ENCODE results near the gene PNMA6E.

PNMA6E gene

GRCh38 chrX:153366119-153366518 is 35.0 kb downstream of the PNMA6E start:
- H3K4me3 ChIP-seq (ENCODE audit: insufficient read depth, low read length, poor library complexity, severe bottlenecking), result no peak overlapping the region
- H3K79me2 ChIP-seq (ENCODE audit: insufficient read depth, low read length), result no peaks in the 10 kb centered on the region
- H3K27ac ChIP-seq (ENCODE audit: low read depth, low read length), result no peak overlapping the region
- no peaks in the 10 kb centered on the region for H3K36me3 ChIP-seq (ENCODE audit: low read length)
- H3K4me2 ChIP-seq (ENCODE audit: low read depth, low read length, poor library complexity, severe bottlenecking), result no peak overlapping the region
- H2AFZ ChIP-seq (ENCODE audit: low read depth, low read length, severe bottlenecking), result no peak overlapping the region
- H3K9me2 ChIP-seq (replicated peaks; ENCODE audit: insufficient read depth, low read length), result no peaks in the 10 kb centered on the region
- H3K9me3 ChIP-seq (ENCODE audit: insufficient read depth, low read length), result no peaks in the 10 kb centered on the region
- H4K20me1 ChIP-seq (ENCODE audit: low read depth, low read length), result no peaks in the 10 kb centered on the region
- no peaks in the 10 kb centered on the region for H3K27me3 ChIP-seq (ENCODE audit: low read length)
- H3K9ac ChIP-seq (ENCODE audit: low read length), result no peak overlapping the region
- TF ChIP-seq EZH2phosphoT487 (conservative IDR thresholded peaks at IDR 0.05; ENCODE audit: low read length), result no peak
- no peak for TF ChIP-seq CTCF (IDR thresholded peaks at IDR 0.05; ENCODE audit: insufficient read depth, low read length, poor library complexity, severe bottlenecking)
- H3F3A ChIP-seq (ENCODE audit: insufficient read depth), result no peaks in the 10 kb centered on the region

GRCh38 chrX:153365670-153366069 is 35.5 kb downstream of the PNMA6E start:
- Histone ChIP-seq H3K4me3 (ENCODE audit: insufficient read depth, low read length, poor library complexity, severe bottlenecking) (no peak overlapping the region), H4K20me1 (ENCODE audit: low read depth, low read length) (no peaks in the 10 kb centered on the region), H2AFZ (ENCODE audit: low read depth, low read length, severe bottlenecking) (no peak overlapping the region), H3K9me3 (ENCODE audit: insufficient read depth, low read length) (no peaks in the 10 kb centered on the region), H3K27me3 (ENCODE audit: low read length) (no peaks in the 10 kb centered on the region), H3K9ac (ENCODE audit: low read length) (no peak overlapping the region), H3K27ac (ENCODE audit: low read depth, low read length) (no peak overlapping the region), H3F3A (ENCODE audit: insufficient read depth) (no peaks in the 10 kb centered on the region), H3K4me2 (ENCODE audit: low read depth, low read length, poor library complexity, severe bottlenecking) (no peak overlapping the region), H3K79me2 (ENCODE audit: insufficient read depth, low read length) (no peaks in the 10 kb centered on the region), H3K36me3 (ENCODE audit: low read length) (no peaks in the 10 kb centered on the region), H3K9me2 (replicated peaks; ENCODE audit: insufficient read depth, low read length) (no peaks in the 10 kb centered on the region)
- no peak for TF ChIP-seq EZH2phosphoT487 (conservative IDR thresholded peaks at IDR 0.05; ENCODE audit: low read length)
- no peak for TF ChIP-seq CTCF (IDR thresholded peaks at IDR 0.05; ENCODE audit: insufficient read depth, low read length, poor library complexity, severe bottlenecking)

GRCh38 chrX:153361781-153362397 is 39.3 kb downstream of the PNMA6E start:
- Histone ChIP-seq H3K9ac (ENCODE audit: low read length) (no peak overlapping the region), H3K27me3 (ENCODE audit: low read length) (no peaks in the 10 kb centered on the region), H3K79me2 (ENCODE audit: insufficient read depth, low read length) (no peaks in the 10 kb centered on the region), H3K4me2 (ENCODE audit: low read depth, low read length, poor library complexity, severe bottlenecking) (no peak overlapping the region), H2AFZ (ENCODE audit: low read depth, low read length, severe bottlenecking) (no peak overlapping the region), H3K27ac (ENCODE audit: low read depth, low read length) (no peak overlapping the region), H3F3A (ENCODE audit: insufficient read depth) (no peaks in the 10 kb centered on the region), H3K36me3 (ENCODE audit: low read length) (no peaks in the 10 kb centered on the region), H3K9me3 (ENCODE audit: insufficient read depth, low read length) (no peaks in the 10 kb centered on the region), H3K9me2 (replicated peaks; ENCODE audit: insufficient read depth, low read length) (no peaks in the 10 kb centered on the region), H3K4me3 (ENCODE audit: insufficient read depth, low read length, poor library complexity, severe bottlenecking) (no peak overlapping the region), H4K20me1 (ENCODE audit: low read depth, low read length) (no peaks in the 10 kb centered on the region)
- TF ChIP-seq EZH2phosphoT487 (conservative IDR thresholded peaks at IDR 0.05; ENCODE audit: low read length) (no peak), CTCF (IDR thresholded peaks at IDR 0.05; ENCODE audit: insufficient read depth, low read length, poor library complexity, severe bottlenecking) (no peak)

All from SU-DHL-6 (cell line).